ENCODE data around the gene MCF2. TPM values are rescaled to one million over a fixed set of nuclear protein-coding genes. Genes with fewer than 3 reads are reported as not detected.

MCF2 gene
- total RNA-seq, 1 experiment from 2014 or later, result 0.39 TPM

GRCh38 chrX:139585613-139586012, 122.4 kb downstream of the MCF2 start:
- Mint-ChIP-seq H3K36me3 (ENCODE audit: insufficient read depth in 1 of 3, low read depth in 3 of 3) (no peaks in the 10 kb centered on the region), H3K9me3 (peaks cover 0 to 20% of the 10 kb centered on the region in 2 experiments; a peak in 2 of 5 replicates), H3K27ac (no peak overlapping the region), H3K27me3 (ENCODE audit: low read depth) (no peaks in the 10 kb centered on the region), H3K4me3 (no peak overlapping the region), H3K4me1 (no peaks in the 10 kb centered on the region)
- no peak for TF ChIP-seq CTCF (conservative IDR thresholded peaks at IDR 0.05)
- Histone ChIP-seq H2AK5ac (ENCODE audit: insufficient read length, low read length) (no peak overlapping the region), H2BK120ac (ENCODE audit: low read depth, low read length, poor library complexity, severe bottlenecking) (no peak overlapping the region), H3K27ac (ENCODE audit: insufficient read length, low read depth, low read length) (no peak overlapping the region), H2AFZ (ENCODE audit: low read length) (no peak overlapping the region), H4K8ac (replicated peaks; ENCODE audit: insufficient read length, low read depth, low read length) (no peak overlapping the region), H3T11ph (ENCODE audit: low read length) (no peak overlapping the region), H3K79me2 (ENCODE audit: insufficient read depth, low read length) (no peaks in the 10 kb centered on the region), H4K20me1 (ENCODE audit: control insufficient read depth, insufficient read depth, insufficient read length) (no peaks in the 10 kb centered on the region), H3K14ac (ENCODE audit: insufficient read depth, low read length) (no peak overlapping the region), H2BK5ac (ENCODE audit: insufficient read length, low read length) (no peak overlapping the region), H2BK12ac (ENCODE audit: insufficient read length, low read depth, low read length) (no peak overlapping the region), H3K18ac (ENCODE audit: insufficient read length, low read depth, low read length) (no peak overlapping the region), H3K79me1 (ENCODE audit: insufficient read depth, low read depth, low read length, poor library complexity, severe bottlenecking) (no peaks in the 10 kb centered on the region), H3K27me3 (ENCODE audit: insufficient read depth, low read length) (no peaks in the 10 kb centered on the region), H3K9ac (ENCODE audit: extremely low read depth, insufficient read length, low read length) (no peak overlapping the region), H3K23me2 (ENCODE audit: insufficient read length, low read depth, low read length, poor library complexity, severe bottlenecking) (no peaks in the 10 kb centered on the region), H3K9me3 (ENCODE audit: control insufficient read depth, low read depth, low read length) (no peaks in the 10 kb centered on the region), H4K91ac (ENCODE audit: insufficient read length, low read depth, low read length) (no peak overlapping the region), H2BK20ac (ENCODE audit: low read depth, low read length, poor library complexity, severe bottlenecking) (no peak overlapping the region), H3K4me2 (ENCODE audit: insufficient read depth, insufficient read length, low read length) (no peak overlapping the region), H2BK15ac (ENCODE audit: low read depth, low read length) (no peak overlapping the region), H3K4me1 (ENCODE audit: insufficient read depth, low read length) (no peaks in the 10 kb centered on the region), H4K5ac (ENCODE audit: insufficient read length, low read depth, low read length) (no peak overlapping the region), H3K4ac (ENCODE audit: low read depth, low read length) (no peak overlapping the region), H3K23ac (ENCODE audit: insufficient read length, low read depth, low read length) (no peak overlapping the region), H3K56ac (ENCODE audit: insufficient read length, low read depth, low read length) (no peak overlapping the region)
- DNase-seq, result no peak
- WGBS (ENCODE audit: extremely low coverage, insufficient read length, low lambda C conversion rate), result no CpG with 5 or more reads among the region's 5 CpGs
